ENCODE results near the gene PLEKHA1.

GRCh38 chr10:122402548-122403131 is 28.1 kb downstream of the PLEKHA1 start:
- TF ChIP-seq EP300 (IDR thresholded peaks at IDR 0.05) (no peak), CTCF (IDR thresholded peaks at IDR 0.05) (no peak), POLR2A (IDR thresholded peaks at IDR 0.05) (no peak)

All from tibial nerve (tissue), 4 donors.